Breast epithelium (tissue), 3 donors: Measurements from ENCODE around the gene CASD1.

Experiments used
- POLR2A ChIP-seq: fragments of 450-650 bp; IDR thresholded peaks from one replicate; pipeline ENCODE4 v1.6.1; 2016; ENCODE audit warnings: antibody characterized with exemption, mild to moderate bottlenecking, moderate library complexity
- TF ChIP-seq, protein P1 (sequence below), 3 donors: fragments of 450-650 bp; IDR thresholded peaks; one replicate each; pipeline ENCODE4 v1.5.1; 2016 to 2017; ENCODE audit warnings: antibody characterized with exemption in 3 of 3, mild to moderate bottlenecking in 3 of 3, moderate library complexity in 3 of 3

GRCh38 chr7:94498918-94499317 is 10.7 kb upstream of the CASD1 start:
- TF ChIP-seq, protein P1, sequence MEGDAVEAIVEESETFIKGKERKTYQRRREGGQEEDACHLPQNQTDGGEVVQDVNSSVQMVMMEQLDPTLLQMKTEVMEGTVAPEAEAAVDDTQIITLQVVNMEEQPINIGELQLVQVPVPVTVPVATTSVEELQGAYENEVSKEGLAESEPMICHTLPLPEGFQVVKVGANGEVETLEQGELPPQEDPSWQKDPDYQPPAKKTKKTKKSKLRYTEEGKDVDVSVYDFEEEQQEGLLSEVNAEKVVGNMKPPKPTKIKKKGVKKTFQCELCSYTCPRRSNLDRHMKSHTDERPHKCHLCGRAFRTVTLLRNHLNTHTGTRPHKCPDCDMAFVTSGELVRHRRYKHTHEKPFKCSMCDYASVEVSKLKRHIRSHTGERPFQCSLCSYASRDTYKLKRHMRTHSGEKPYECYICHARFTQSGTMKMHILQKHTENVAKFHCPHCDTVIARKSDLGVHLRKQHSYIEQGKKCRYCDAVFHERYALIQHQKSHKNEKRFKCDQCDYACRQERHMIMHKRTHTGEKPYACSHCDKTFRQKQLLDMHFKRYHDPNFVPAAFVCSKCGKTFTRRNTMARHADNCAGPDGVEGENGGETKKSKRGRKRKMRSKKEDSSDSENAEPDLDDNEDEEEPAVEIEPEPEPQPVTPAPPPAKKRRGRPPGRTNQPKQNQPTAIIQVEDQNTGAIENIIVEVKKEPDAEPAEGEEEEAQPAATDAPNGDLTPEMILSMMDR (IDR thresholded peaks at IDR 0.05) = no peak
- TF ChIP-seq POLR2A = no peak
